Vagina (tissue), 2 donors: ENCODE data around the gene RFX1. TPM values are rescaled to one million over a fixed set of nuclear protein-coding genes. Genes with fewer than 3 reads are reported as not detected.
"Not testable (repeated sequence)": the region's sequence is repeated elsewhere in the genome, so short reads cannot be mapped to it uniquely, and the experiment has no call there.

ENCODE experiments used
- DNase-seq, 2 donors: peaks; one replicate each; pipeline ENCODE4 v3.0.0-alpha.2; 2017; ENCODE audit errors: extremely low spot score in 2 of 2
- H3K27ac ChIP-seq: fragments of 200-600 bp; sonication (generic); one replicate; pipeline ENCODE4 v1.5.1; 2019
- H3K27me3 ChIP-seq: fragments of 200-600 bp; sonication (generic); one replicate; pipeline ENCODE4 v1.5.1; 2019
- H3K36me3 ChIP-seq, 2 donors: fragments of 200-600 bp; sonication (generic); one replicate each; pipeline ENCODE4 v1.5.1; 2017 to 2019
- H3K4me1 ChIP-seq: fragments of 200-600 bp; sonication (generic); one replicate; pipeline ENCODE4 v1.5.1; 2019
- H3K4me3 ChIP-seq, 2 donors: fragments of 200-600 bp; sonication (generic); 1 replicate in 1 of 2; 2 replicates in 1 of 2; pipeline ENCODE4 v1.5.1; 2016 to 2019
- H3K9me3 ChIP-seq: fragments of 200-600 bp; sonication (generic); one replicate; pipeline ENCODE4 v1.5.1; 2019
- CTCF ChIP-seq, 3 experiments: fragments of 450-650 bp in 2 of 3; fragments of 200-600 bp in 1 of 3; sonication (generic) in 1 of 3; IDR thresholded peaks; one replicate each; pipeline ENCODE4 v1.5.1; 2017 to 2019; ENCODE audit warnings: antibody characterized with exemption in 3 of 3, mild to moderate bottlenecking in 2 of 3, moderate library complexity in 2 of 3
- POLR2A ChIP-seq, 2 donors: fragments of 450-650 bp; IDR thresholded peaks; one replicate each; pipeline ENCODE4 v1.6.1; 2017; ENCODE audit warnings: antibody characterized with exemption in 2 of 2, mild to moderate bottlenecking in 2 of 2, moderate library complexity in 2 of 2
- POLR2AphosphoS5 ChIP-seq, 2 donors: sonication (generic); formaldehyde crosslinking; IDR thresholded peaks; one replicate each; pipeline ENCODE4 v1.9.0; 2017; ENCODE audit warnings: antibody characterized with exemption in 2 of 2, mild to moderate bottlenecking in 2 of 2, low read depth in 1 of 2; ENCODE audit not compliant: insufficient read depth in 1 of 2
- intact Hi-C: fragments of 100-400 bp; cut with DNase I; formaldehyde crosslinking; loops from one replicate; pipeline ENCODE4 v1.15.1; 2023
- total RNA-seq: library from RNA; depleted of rRNA; stranded (reverse); fragments of >200 nt; gene quantifications from one replicate; pipeline ENCODE4 v1.2.3, GENCODE V29; 2016

The RFX1 gene
- total RNA-seq, 1 donor from 2014 or later = 9.6 TPM

DNA sequence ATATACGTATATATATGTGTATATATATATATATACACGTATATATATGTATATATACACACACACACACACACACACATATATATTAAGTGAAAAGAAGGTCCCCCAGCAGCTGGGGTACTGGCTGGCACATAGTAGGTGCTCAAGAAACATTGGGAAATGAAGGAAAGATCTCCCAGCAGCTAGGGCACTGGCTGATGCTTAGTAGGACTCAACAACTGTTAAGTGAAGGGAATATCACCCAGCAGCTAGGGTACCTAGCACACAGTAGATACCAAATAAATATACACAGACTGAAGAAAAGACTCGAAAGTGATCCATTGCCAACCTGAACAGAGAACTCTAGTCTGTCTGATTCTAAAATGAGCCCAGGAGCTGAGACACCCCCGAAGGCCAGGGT is 80.1 kb downstream of the RFX1 start:
- no peaks in the 10 kb centered on the region for H3K9me3 ChIP-seq
- intact Hi-C loops = no loop called here
- no peak for DNase-seq
- H3K27me3 ChIP-seq = no peaks in the 10 kb centered on the region
- H3K36me3 ChIP-seq = peaks cover 0 to 67% of the 10 kb centered on the region in 2 donors
- no peaks in the 10 kb centered on the region for H3K4me1 ChIP-seq
- no peak overlapping the region for H3K27ac ChIP-seq
- H3K4me3 ChIP-seq = no peak overlapping the region
- TF ChIP-seq POLR2A (IDR thresholded peaks at IDR 0.05) = no peak
- TF ChIP-seq CTCF (IDR thresholded peaks at IDR 0.05) = no peak
- TF ChIP-seq POLR2AphosphoS5 (IDR thresholded peaks at IDR 0.05; ENCODE audit: insufficient read depth in 1 of 2, low read depth in 1 of 2) = no peak

DNA sequence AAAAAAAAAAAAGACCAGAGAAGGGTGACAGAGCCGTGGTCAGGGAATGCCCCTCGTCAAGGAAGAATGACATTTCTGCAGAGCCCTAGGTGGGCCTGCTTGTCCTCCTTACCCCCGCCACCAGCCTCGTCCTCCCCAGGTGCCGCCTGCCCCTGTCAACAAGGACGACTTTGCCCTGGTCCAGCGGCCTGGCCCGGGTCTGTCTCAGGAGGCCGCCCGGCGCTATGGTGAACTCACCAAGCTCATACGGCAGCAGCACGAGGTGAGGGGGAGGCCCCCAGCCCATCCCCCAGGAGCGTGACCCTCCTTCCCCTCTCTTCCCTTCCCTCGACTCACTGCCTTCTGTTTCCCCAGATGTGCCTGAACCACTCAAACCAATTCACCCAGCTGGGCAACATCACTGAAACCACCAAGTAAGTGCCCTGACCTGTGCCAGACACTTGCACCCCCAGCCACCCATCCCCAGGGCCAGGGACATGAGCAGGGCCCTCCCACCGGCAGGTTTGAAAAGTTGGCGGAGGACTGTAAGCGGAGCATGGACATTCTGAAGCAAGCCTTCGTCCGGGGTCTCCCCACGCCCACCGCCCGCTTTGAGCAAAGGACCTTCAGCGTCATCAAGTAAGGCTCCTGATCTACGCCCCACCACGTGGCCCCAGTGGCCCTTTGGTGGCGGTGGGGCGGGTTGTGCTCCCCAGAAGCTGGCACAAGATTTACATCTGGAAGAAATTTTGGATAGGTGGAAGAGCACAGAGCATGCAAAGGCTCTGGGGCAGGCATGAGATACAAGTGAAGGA is 82.7 kb downstream of the RFX1 start:
- no peak for TF ChIP-seq CTCF (IDR thresholded peaks at IDR 0.05)
- no peak for TF ChIP-seq POLR2AphosphoS5 (IDR thresholded peaks at IDR 0.05; ENCODE audit: insufficient read depth in 1 of 2, low read depth in 1 of 2)
- no peak for TF ChIP-seq POLR2A (IDR thresholded peaks at IDR 0.05)
- no peak for DNase-seq
- Histone ChIP-seq H3K9me3 (no peaks in the 10 kb centered on the region), H3K27ac (no peak overlapping the region), H3K27me3 (no peaks in the 10 kb centered on the region), H3K4me1 (no peaks in the 10 kb centered on the region), H3K36me3 (peaks cover 0 to 87% of the 10 kb centered on the region in 2 donors), H3K4me3 (no peak overlapping the region)
- intact Hi-C loops = no loop called here

DNA sequence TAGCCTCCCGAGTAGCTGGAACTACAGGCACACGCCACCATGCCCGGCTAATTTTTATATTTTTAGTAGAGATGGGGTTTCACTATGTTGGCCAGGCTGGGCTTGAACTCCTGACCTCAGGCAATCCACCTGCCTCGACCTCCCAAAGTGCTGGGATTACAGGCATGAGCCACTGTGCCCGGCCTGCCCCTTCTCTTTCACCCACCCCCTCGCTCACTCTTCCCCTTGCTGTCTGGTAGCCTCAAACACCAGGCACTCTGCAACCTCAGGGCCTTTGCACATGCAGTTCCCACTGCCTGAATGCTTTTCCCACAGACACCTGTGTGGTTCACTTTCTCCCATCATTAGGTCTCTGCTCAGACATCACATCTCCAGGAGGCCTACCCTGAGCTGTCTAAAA is 84.0 kb downstream of the RFX1 start:
- peaks cover 0 to 78% of the 10 kb centered on the region in 2 donors for H3K36me3 ChIP-seq
- DNase-seq, H3K9me3 ChIP-seq: not testable (repeated sequence)

DNA sequence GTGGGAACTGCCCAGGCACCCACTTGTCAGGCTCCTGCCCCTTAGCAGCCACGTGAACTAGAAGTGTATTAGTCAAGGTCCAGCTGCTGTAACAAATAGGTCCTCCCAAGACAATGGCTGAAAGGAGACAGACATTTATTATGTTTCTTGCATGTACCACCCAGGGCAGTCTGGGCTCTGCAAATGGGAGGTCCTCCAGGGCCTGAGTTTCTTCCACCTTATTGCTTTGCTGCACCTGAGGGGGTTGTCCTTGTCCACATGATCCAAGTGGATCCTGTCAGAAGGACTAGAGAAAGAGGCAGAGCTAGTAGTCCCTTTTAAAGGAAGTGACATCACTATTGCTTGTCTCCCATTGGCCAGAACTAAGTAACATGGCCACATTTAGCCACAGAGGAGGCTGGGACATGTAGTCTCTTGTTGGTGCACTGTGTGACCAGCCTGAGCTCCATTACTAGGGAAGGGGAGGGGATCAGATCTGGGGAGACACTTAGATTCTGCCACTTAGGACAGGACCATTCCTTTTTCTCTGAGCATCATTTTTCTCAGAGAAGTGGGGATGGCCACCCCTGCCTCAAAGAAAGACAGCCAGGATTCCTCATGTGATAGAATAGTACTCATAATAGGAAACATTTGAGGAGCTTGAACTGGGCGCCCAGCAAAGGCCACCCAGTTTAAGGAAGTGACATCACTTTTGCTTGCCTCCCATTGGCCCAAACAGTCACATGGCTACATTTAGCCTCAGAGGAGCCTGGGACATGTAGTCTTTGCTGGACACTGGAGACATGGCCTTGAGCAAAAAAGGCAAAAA is 85.0 kb downstream of the RFX1 start:
- Histone ChIP-seq H3K27me3 (no peaks in the 10 kb centered on the region), H3K36me3 (peaks cover 0 to 75% of the 10 kb centered on the region in 2 donors), H3K9me3 (no peaks in the 10 kb centered on the region), H3K27ac (no peak overlapping the region), H3K4me1 (no peaks in the 10 kb centered on the region), H3K4me3 (no peak overlapping the region)
- no peak for TF ChIP-seq POLR2A (IDR thresholded peaks at IDR 0.05)
- TF ChIP-seq POLR2AphosphoS5 (IDR thresholded peaks at IDR 0.05; ENCODE audit: insufficient read depth in 1 of 2, low read depth in 1 of 2) = no peak
- no peak for TF ChIP-seq CTCF (IDR thresholded peaks at IDR 0.05)
- DNase-seq = no peak
- intact Hi-C loops = no loop called here

More for the DNA sequence above, 84.0 kb downstream of the RFX1 start:
- H3K4me1 ChIP-seq, H3K27ac ChIP-seq, H3K27me3 ChIP-seq, intact Hi-C loops, H3K4me3 ChIP-seq: not testable (repeated sequence)

DNA sequence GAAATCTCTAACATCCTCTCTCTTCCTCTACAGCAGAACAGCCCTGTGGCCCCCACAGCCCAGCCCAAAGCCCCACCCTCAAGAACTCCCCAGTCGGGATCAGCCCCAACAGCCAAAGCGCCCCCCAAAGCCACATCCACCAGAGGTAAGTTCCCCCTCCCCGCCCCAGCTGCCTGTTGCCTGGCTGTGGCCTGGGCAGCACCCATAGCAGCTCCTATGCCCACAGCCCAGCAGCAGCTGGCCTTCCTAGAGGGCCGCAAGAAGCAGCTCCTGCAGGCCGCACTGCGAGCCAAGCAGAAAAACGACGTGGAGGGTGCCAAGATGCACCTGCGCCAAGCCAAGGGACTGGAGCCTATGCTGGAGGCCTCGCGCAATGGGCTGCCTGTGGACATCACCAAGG is 85.6 kb downstream of the RFX1 start:
- Histone ChIP-seq H3K4me3 (no peak overlapping the region), H3K4me1 (no peaks in the 10 kb centered on the region), H3K27me3 (no peaks in the 10 kb centered on the region), H3K36me3 (peaks cover 0 to 77% of the 10 kb centered on the region in 2 donors), H3K27ac (no peak overlapping the region), H3K9me3 (no peaks in the 10 kb centered on the region)
- no peak for TF ChIP-seq CTCF (IDR thresholded peaks at IDR 0.05)
- no peak for TF ChIP-seq POLR2AphosphoS5 (IDR thresholded peaks at IDR 0.05; ENCODE audit: insufficient read depth in 1 of 2, low read depth in 1 of 2)
- no peak for TF ChIP-seq POLR2A (IDR thresholded peaks at IDR 0.05)
- DNase-seq = no peak
- intact Hi-C loops = no loop called here
